Common myeloid progenitor, CD34-positive (primary cell): ENCODE measurements around the gene TMSB4X.

Experiments used
- CTCF ChIA-PET: fragments of 350-600 bp; sonication (Branson Sonifier 250); formaldehyde crosslinking; loops from one replicate; lab custom pipeline; 2021; ENCODE audit warnings: antibody characterized with exemption; lab: Charles Lee
- POLR2A ChIA-PET: fragments of 350-600 bp; sonication (Branson Sonifier 250); formaldehyde crosslinking; loops from one replicate; lab custom pipeline; 2021; ENCODE audit warnings: antibody characterized with exemption; lab: Charles Lee
- DNase-seq, 3 donors: peaks; one replicate each; pipeline versions ENCODE4 v3.0.0 to v3.0.0-alpha.2; 2013
- H3K27ac ChIP-seq, 2 experiments: 1 replicate in 1 of 2; 2 replicates in 1 of 2; pipeline ENCODE4 v1.7.0; 2013; ENCODE audit warnings: inconsistent platforms in 2 of 2, low read length in 2 of 2, mild to moderate bottlenecking in 2 of 2, low read depth in 1 of 2, moderate library complexity in 1 of 2; ENCODE audit not compliant: severe bottlenecking in 2 of 2, insufficient read depth in 1 of 2, poor library complexity in 1 of 2
- H3K27me3 ChIP-seq, 5 experiments: replicated peaks in 2 of 5; 1 replicate in 3 of 5; 2 replicates in 2 of 5; pipeline versions ENCODE4 v1.6.1 to v1.7.0; 2013; ENCODE audit warnings: low read length in 4 of 5, mild to moderate bottlenecking in 2 of 5, moderate library complexity in 2 of 5, inconsistent platforms in 1 of 5; ENCODE audit not compliant: insufficient read depth in 5 of 5, control insufficient read depth in 4 of 5
- H3K36me3 ChIP-seq, 4 experiments: 1 replicate in 2 of 4; 2 replicates in 2 of 4; pipeline versions ENCODE4 v1.6.1 to v1.7.0; 2013; ENCODE audit warnings: low read length in 3 of 4, control low read depth in 1 of 4, mild to moderate bottlenecking in 1 of 4; ENCODE audit not compliant: control insufficient read depth in 4 of 4, insufficient read depth in 4 of 4
- H3K4me1 ChIP-seq, 4 experiments: 1 replicate in 3 of 4; 2 replicates in 1 of 4; pipeline versions ENCODE4 v1.6.1 to v1.7.1; 2013; ENCODE audit warnings: low read length in 3 of 4, mild to moderate bottlenecking in 3 of 4, control low read depth in 1 of 4, inconsistent platforms in 1 of 4, moderate library complexity in 1 of 4; ENCODE audit not compliant: control insufficient read depth in 4 of 4, insufficient read depth in 4 of 4; ENCODE audit errors: control extremely low read depth in 1 of 4
- H3K4me3 ChIP-seq, 7 experiments: 1 replicate in 4 of 7; 2 replicates in 3 of 7; pipeline versions ENCODE4 v1.5.1 to v1.7.0; 2013; ENCODE audit warnings: mild to moderate bottlenecking in 7 of 7, low read length in 6 of 7, moderate library complexity in 6 of 7, inconsistent platforms in 2 of 7, low read depth in 2 of 7, control low read depth in 1 of 7; ENCODE audit not compliant: insufficient read depth in 4 of 7, control insufficient read depth in 1 of 7; ENCODE audit errors: extremely low read depth in 1 of 7
- H3K9me3 ChIP-seq, 5 experiments: 1 replicate in 4 of 5; 2 replicates in 1 of 5; pipeline versions ENCODE4 v1.6.1 to v1.7.1; 2013; ENCODE audit warnings: low read length in 4 of 5, mild to moderate bottlenecking in 2 of 5, inconsistent platforms in 1 of 5, low read depth in 1 of 5, moderate library complexity in 1 of 5; ENCODE audit not compliant: control insufficient read depth in 4 of 5, insufficient read depth in 2 of 5; ENCODE audit errors: control extremely low read depth in 1 of 5
- WGBS: methylation state at CpG from one replicate; pipeline ENCODE4 v1.1.5; 2013; ENCODE audit not compliant: insufficient coverage; 5-methylcytosine and 5-hydroxymethylcytosine counted together

The TMSB4X gene

GRCh38 chrX:12991575-12991974 is 16.7 kb downstream of the TMSB4X start:
- 100% methylated on average over 2 of the region's 3 CpGs for WGBS
- Histone ChIP-seq H3K4me1 (no peaks in the 10 kb centered on the region), H3K9me3 (no peaks in the 10 kb centered on the region), H3K27ac (no peak overlapping the region), H3K4me3 (no peak overlapping the region), H3K27me3 (peaks cover 0 to 20% (median 0%) of the 10 kb centered on the region in 5 experiments), H3K36me3 (no peaks in the 10 kb centered on the region)
- DNase-seq = no peak
- ChIA-PET POLR2A (no interaction called here), CTCF (no interaction called here)

DNA sequence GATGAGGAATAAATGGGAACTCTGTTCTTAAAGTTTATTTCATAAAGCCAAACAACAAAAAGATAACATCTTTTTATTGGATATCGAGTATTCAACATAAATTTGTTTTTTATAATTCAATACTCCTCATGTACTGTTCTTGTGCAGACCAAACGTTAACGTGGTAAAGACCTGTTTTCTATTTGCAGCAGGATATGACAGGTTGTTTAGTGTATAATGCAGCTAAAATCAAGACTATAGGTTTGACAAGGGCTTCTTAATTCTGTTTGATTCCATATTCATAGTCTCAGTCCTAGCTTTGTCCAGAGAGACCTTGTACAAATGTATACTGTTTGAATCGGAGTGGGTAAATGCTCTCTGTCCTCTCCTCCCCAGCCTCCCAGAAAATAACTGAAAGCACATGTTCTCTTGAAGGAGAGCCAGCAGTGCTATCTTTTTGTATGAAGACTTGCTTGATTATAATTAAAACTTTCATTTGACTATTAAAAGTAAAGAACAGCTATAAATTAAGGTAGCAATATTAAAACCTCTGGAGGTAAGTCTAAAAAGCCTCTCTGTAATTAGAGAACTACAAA is 17.7 kb downstream of the TMSB4X start:
- Histone ChIP-seq H3K36me3 (no peaks in the 10 kb centered on the region), H3K4me1 (no peaks in the 10 kb centered on the region), H3K4me3 (no peak overlapping the region), H3K27ac (no peak overlapping the region), H3K9me3 (no peaks in the 10 kb centered on the region), H3K27me3 (peaks cover 0 to 18% (median 0%) of the 10 kb centered on the region in 5 experiments)
- WGBS = 90% methylated on average over 2 of the region's 4 CpGs
- no peak for DNase-seq
- ChIA-PET CTCF (interaction anchor here (1.2 kb wide), 1 partner anchor 9 kb away, joined by 3 read pairs; no protein-coding TSS in a partner anchor), POLR2A (no interaction called here)

DNA sequence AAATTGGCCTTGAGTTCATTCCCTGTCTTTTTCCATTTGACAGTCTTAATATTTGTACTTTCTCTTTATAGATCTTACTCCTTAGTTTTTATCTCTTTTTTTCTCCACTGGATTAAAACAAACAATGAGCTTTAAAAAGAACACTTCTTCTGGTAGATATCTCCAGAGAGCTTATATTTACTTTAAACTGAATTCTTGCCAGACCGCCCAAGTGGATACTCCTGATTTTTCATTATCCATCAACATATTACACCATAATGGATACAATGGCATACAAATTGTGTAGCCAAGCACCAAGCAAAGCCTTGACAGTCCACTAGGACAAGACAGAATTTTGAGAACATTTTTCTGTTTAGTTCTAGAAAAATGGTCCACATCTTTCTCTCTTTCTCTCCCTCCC is 18.9 kb downstream of the TMSB4X start:
- ChIA-PET POLR2A (interaction anchor here (0.6 kb wide), 1 partner anchor 369 kb away, joined by 3 read pairs; no protein-coding TSS in a partner anchor), CTCF (interaction anchor here (1.2 kb wide), 1 partner anchor 8 kb away, joined by 3 read pairs; no protein-coding TSS in a partner anchor)
- Histone ChIP-seq H3K27me3 (peaks cover 0 to 24% (median 0%) of the 10 kb centered on the region in 5 experiments), H3K9me3 (no peaks in the 10 kb centered on the region), H3K4me1 (no peaks in the 10 kb centered on the region), H3K4me3 (no peak overlapping the region), H3K27ac (no peak overlapping the region), H3K36me3 (no peaks in the 10 kb centered on the region)
- WGBS = 100% methylated on average over 1 of the region's 1 CpG
- no peak for DNase-seq

DNA sequence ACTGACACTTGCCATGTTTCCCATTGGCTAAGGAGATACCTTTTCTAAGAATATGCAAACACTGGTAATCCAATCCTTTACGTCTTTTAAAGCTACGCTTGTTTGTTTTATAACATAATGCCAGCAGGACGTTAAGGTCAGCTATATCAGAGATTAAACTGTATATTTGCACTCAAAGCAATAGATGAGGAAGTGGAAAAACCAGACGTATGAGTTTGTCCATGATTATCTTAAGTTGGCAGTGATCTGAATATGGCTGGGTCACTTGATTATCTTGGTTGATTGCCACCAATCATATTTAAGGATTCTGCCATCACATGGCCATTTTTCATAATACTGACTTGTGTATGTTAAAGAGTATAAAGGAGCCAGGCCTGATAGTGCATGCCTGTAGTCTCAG is 19.4 kb downstream of the TMSB4X start:
- Histone ChIP-seq H3K36me3 (no peaks in the 10 kb centered on the region), H3K27ac (no peak overlapping the region), H3K9me3 (no peaks in the 10 kb centered on the region), H3K4me1 (peaks cover 0 to 4% (median 0%) of the 10 kb centered on the region in 4 experiments), H3K4me3 (no peak overlapping the region), H3K27me3 (peaks cover 0 to 27% (median 0%) of the 10 kb centered on the region in 5 experiments)
- CTCF ChIA-PET = no interaction called here
- no CpG with 5 or more reads among the region's 4 CpGs for WGBS
- POLR2A ChIA-PET = interaction anchor here (0.6 kb wide), 1 partner anchor 369 kb away, joined by 3 read pairs; no protein-coding TSS in a partner anchor
- no peak for DNase-seq

- POLR2A ChIA-PET = no interaction called here
- 93% methylated on average over 3 of the region's 3 CpGs for WGBS
- no peak for DNase-seq
- Histone ChIP-seq H3K27ac (no peak overlapping the region), H3K36me3 (no peaks in the 10 kb centered on the region), H3K9me3 (no peaks in the 10 kb centered on the region), H3K27me3 (peaks cover 0 to 25% (median 0%) of the 10 kb centered on the region in 5 experiments), H3K4me1 (peaks cover 0 to 13% (median 6%) of the 10 kb centered on the region in 4 experiments), H3K4me3 (no peak overlapping the region)
- CTCF ChIA-PET = interaction anchor here (0.9 kb wide), 1 partner anchor 10 kb away, joined by 3 read pairs; no protein-coding TSS in a partner anchor
These were observed 22.1 kb downstream of the TMSB4X start for GRCh38 chrX:12996934-12997435.

DNA sequence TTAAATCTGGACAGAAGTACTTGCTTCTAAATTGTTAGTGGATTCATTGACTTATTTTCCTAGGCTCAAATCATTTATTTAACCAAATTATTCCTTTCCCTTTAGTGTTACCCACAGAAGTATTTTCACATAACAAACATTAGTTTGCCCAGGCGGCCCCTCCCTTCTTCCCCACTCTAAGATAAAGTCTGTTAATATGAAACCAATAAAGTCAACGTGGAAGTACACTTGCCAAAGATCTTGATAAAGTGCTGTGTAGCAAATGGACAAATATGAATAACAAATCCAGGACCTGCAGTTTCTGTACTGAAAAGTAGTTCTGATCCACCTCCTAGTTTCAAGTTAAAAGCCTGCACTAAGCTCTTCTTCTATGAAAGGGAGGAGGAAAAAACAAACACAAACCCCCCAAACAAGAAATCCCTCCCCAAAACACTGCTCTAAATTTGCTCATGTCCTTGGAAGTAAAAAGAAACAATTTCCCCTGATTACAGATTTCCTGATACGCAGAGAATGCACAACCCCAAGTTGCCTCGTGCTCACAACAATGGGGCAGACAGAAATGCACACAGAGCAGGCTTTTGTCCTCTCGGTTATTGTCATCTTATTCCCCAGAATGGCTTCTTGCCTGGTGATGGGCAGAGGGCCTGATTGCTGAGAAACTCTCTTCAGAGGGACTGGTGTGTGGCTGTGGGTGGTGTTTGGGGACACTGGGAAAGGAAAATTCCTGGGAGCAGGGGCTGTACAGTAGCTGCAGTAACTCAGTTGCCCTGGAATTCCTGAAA is 23.2 kb downstream of the TMSB4X start:
- no peaks in the 10 kb centered on the region for H3K36me3 ChIP-seq
- ChIA-PET POLR2A (no interaction called here), CTCF (no interaction called here)
- H3K4me3 ChIP-seq = no peak overlapping the region
- 54% methylated on average over 2 of the region's 5 CpGs for WGBS
- no peak for DNase-seq
- peaks cover 0 to 23% (median 0%) of the 10 kb centered on the region in 5 experiments for H3K27me3 ChIP-seq
- no peak overlapping the region for H3K27ac ChIP-seq
- H3K4me1 ChIP-seq = peaks cover 0 to 13% (median 6%) of the 10 kb centered on the region in 4 experiments
- no peaks in the 10 kb centered on the region for H3K9me3 ChIP-seq

- ChIA-PET CTCF (no interaction called here), POLR2A (no interaction called here)
- no peak overlapping the region for H3K27ac ChIP-seq
- no peak for DNase-seq
- WGBS = 66% methylated on average over 8 of the region's 9 CpGs
- H3K27me3 ChIP-seq = peaks cover 0 to 23% (median 0%) of the 10 kb centered on the region in 5 experiments
- no peaks in the 10 kb centered on the region for H3K36me3 ChIP-seq
- peaks cover 0 to 13% (median 6%) of the 10 kb centered on the region in 4 experiments for H3K4me1 ChIP-seq
- H3K9me3 ChIP-seq = no peaks in the 10 kb centered on the region
- no peak overlapping the region for H3K4me3 ChIP-seq
These were observed 24.5 kb downstream of the TMSB4X start for GRCh38 chrX:12999422-12999821.
